Cardiac atrium fibroblast (primary cell): ENCODE measurements around the gene TIMM10. TPM values are rescaled to one million over a fixed set of nuclear protein-coding genes. Genes with fewer than 3 reads are reported as not detected.

Source experiments
- total RNA-seq: library from RNA; depleted of rRNA; stranded (reverse); fragments of >200 nt; gene quantifications from 2 replicates; pipeline ENCODE4 v1.2.3, GENCODE V29; 2015

The TIMM10 gene, protein sequence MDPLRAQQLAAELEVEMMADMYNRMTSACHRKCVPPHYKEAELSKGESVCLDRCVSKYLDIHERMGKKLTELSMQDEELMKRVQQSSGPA
- 14.6 and 35.6 TPM in 2 replicates for total RNA-seq

DNA sequence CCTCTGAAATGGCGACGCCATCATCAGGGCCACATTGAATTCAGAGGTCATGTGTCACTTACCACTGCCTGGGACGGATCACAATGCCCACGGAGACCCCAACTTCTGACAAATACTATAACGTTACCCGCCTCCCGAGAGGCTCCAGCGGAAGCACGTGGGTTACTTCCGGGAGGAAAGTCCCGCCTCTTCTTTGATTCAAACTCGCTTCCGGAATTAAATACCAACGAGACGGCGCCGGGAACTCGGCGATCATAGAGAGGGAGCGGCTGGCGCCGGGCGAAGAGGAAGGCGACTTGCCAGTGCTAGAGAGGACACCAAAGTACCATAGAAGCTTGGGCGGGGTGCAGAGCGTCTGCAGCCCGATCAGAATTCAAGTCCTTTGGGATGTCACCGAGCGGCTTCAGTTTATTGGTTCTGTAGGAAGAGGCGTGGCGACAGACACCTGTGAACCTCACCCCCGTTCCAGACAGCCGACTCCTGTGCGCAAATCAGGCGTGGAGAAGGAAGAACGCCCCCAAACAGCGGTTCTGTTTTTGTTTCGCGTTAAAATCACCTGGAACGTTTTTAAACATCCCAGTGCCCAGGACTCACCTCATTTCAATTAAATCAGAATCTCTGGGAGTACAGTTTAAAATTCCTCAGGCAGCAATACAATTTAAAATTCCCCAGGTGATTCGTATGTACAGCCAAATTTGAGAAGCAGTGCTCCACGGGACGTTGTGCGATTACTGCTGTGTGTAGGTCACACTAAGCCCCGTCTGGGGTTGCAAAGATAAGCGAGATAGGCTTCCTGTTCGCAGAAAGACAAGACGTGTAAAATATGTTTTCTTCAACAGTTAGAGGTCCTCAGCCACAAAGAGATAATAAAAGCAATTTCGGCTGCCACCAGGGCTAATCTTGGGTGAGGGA, at the start of gene TIMM10:
TSS of gene TIMM10 (minus strand) at position 159 of the 912 bp plus-strand sequence. CDS start 565 bp downstream, outside the sequence.

DNA sequence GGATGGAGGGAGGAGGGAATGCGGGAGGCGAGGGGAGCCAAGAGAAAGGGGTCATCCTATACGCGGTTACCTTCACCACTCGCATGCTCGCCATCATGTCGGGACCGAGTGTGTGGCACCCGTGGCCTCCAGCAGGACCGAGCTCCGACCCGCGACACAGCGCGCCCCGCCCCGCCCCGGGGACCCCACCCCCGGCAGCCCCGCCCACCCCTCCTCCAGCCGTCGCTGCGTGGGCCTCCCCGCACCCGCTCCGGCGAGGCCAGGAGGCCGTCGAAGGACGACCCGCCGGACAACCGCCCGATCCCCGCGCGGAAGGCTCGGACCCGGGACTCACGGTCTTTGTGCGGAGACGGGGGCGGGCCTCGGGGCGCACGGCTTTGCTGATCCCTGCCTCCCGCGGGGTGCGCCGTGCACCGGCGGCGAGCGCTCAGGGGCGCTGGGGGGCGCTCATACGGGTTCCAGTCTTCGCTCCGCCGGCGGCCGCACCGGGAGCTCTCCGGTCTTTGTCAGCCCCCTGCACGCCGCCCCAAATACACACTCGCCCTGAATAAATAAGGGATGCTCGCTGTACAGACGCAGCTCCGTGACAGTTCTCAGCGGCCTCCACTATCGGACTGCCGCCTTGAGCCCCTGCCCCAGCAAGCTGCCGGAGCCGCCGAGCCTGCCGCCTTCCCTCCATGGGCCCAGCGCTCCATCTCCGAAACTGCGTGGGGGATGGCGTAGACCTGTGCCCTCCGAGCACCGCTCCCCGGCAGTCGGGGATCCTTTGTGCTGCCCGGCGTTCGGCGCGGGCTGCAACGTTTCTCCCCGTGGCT, 37.2 kb upstream of the TIMM10 start, which contains the start of gene UBE2L6:
TSS of gene UBE2L6 (minus strand) at position 158 of the 815 bp plus-strand sequence. CDS start at position 97, 61 bp downstream.

DNA sequence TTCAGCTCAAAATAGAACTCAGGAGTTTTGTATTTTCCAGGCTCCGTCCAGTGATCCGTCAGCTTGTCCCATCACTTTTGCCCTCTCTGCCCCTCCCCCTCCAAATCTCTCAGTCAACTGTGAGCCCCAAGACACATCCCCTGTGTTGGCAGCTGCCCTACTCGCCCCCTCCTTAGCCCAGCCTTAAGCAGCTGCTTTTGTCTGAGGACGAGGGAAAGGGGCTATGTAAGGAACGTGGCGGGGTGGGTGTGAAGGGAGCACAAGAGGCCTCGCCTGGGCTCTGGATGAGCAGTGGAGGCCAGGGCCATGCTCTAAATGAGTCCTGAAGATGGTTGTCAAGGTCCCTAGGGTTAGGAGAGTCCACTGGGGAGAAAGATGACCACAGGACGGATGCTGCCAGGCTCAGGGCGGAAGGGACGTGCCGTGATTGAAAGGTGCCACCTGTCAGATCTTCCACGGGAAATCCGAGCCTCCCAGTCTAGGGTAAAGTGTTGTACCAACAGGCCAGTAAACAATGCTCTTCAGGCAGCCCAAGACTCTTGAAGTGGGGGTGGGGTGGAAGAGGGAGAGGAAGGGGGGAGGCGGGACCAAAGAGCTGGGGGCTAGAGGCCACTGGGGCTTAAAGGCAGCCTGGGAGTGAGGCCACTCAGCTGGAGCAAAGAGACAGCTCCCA, 6.5 kb upstream of the TIMM10 start, which contains the start of gene SMTNL1:
TSS of gene SMTNL1 (plus strand) at position 649 of the 673 bp plus-strand sequence. CDS start 5,048 bp downstream, outside the sequence.

DNA sequence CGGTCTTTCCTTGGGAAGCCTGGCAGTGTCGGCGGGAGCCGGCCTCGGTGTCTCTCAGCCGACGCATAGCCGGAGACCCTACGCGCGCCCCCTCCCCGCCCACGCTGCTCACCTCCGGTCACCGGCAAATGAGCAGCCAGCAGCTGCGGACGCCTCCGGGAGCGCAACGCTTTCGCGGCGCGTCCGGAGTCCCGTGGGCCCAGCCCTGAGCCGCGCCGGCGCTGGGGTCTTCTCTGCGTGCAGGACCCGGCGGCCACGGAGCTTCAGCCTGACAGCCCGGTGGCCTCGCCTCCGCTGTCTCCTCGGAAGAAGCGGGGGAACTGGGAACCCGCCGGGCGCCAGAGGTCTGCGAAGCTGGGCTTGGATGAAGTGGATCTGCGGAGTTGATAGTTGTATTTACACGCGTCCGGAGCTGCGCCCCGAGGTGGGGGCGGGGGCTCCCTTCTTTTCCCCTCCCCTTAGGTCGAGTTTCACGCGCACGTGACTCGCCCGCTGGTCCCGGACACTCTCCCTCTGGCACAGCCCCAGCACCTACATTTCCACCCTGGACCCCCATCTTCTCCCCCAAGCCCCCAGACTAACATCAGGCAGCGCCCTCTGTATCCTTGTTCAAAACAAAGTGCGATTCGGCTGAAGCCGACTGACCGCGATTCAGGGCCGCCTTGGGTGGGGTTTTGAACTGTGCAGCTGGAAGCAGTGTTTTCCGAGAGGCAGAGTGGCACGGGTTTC, 15.1 kb downstream of the TIMM10 start, which contains the start of gene SLC43A1:
TSS of gene SLC43A1 (minus strand) at position 371 of the 729 bp plus-strand sequence. CDS start 1,591 bp downstream, outside the sequence.

Other genes with a start within 250 kb of the TIMM10 start
- 85.5 and 85.6 TPM in 2 replicates for gene TNKS1BP1, start 205.8 kb downstream of the TIMM10 start, total RNA-seq
- 56.5 and 60.1 TPM in 2 replicates for gene SSRP1, start 194.9 kb downstream of the TIMM10 start, total RNA-seq
- not detected in 2 replicates for gene P2RX3, start 192.4 kb downstream of the TIMM10 start, total RNA-seq
- gene PRG3, start 149.6 kb downstream of the TIMM10 start, total RNA-seq, result not detected in 2 replicates
- gene PRG2, start 140.1 kb downstream of the TIMM10 start, total RNA-seq, result not detected in 2 replicates
- gene SLC43A3, start 103.6 kb downstream of the TIMM10 start, total RNA-seq, result 20.7 and 35.0 TPM in 2 replicates
- 1.1 TPM in 1 of 2 replicates, not detected in the other for gene RTN4RL2, start 70.2 kb downstream of the TIMM10 start, total RNA-seq
- 8.6 and 14.6 TPM in 2 replicates for gene SLC43A1, start 15.1 kb downstream of the TIMM10 start, total RNA-seq
- gene SMTNL1, start 6.8 kb upstream of the TIMM10 start, total RNA-seq, result not detected in 2 replicates
- 48.1 and 61.7 TPM in 2 replicates for gene UBE2L6, start 36.9 kb upstream of the TIMM10 start, total RNA-seq
- gene SERPING1, start 66.9 kb upstream of the TIMM10 start, total RNA-seq, result 169 and 221 TPM in 2 replicates
- 0.16 TPM in 1 of 2 replicates, not detected in the other for gene YPEL4, start 119.2 kb upstream of the TIMM10 start, total RNA-seq
- 11.0 and 16.7 TPM in 2 replicates for gene CLP1, start 127.0 kb upstream of the TIMM10 start, total RNA-seq
- 40.6 and 44.6 TPM in 2 replicates for gene ZDHHC5, start 137.4 kb upstream of the TIMM10 start, total RNA-seq
- gene MED19, start 181.5 kb upstream of the TIMM10 start, total RNA-seq, result 13.5 and 25.6 TPM in 2 replicates
- 59.4 and 75.0 TPM in 2 replicates for gene TMX2, start 181.8 kb upstream of the TIMM10 start, total RNA-seq
- gene SELENOH, start 210.7 kb upstream of the TIMM10 start, total RNA-seq, result 94.4 and 139 TPM in 2 replicates
- not detected in 2 replicates for gene BTBD18, start 221.1 kb upstream of the TIMM10 start, total RNA-seq
- gene CTNND1, start 231.0 kb upstream of the TIMM10 start, total RNA-seq, result 78.7 and 79.7 TPM in 2 replicates